Natural killer cell (primary cell): ENCODE data around the gene A1BG. TPM values are rescaled to one million over a fixed set of nuclear protein-coding genes. Genes with fewer than 3 reads are reported as not detected.

Source experiments
- ATAC-seq, 3 donors: fragments of 150-1000 bp in 2 of 3; fragments of 200-7000 bp in 1 of 3; cut with Tn5 transposase; 1 replicate in 1 of 3; 2 replicates in 2 of 3; pipeline ENCODE4 v1.10.0; 2021; ENCODE audit warnings: mild to moderate bottlenecking in 2 of 3, moderate library complexity in 2 of 3
- DNase-seq, 2 donors: peaks; one replicate each; pipeline versions ENCODE4 v3.0.0 to v3.0.0-alpha.2; 2013 to 2021; ENCODE audit warnings: mixed read lengths in 1 of 2
- H3K27ac ChIP-seq: one replicate; pipeline ENCODE4 v1.5.1; 2013; ENCODE audit warnings: mild to moderate bottlenecking, low read length
- H3K27me3 ChIP-seq: one replicate; pipeline ENCODE4 v1.6.1; 2013; ENCODE audit warnings: low read length; ENCODE audit not compliant: control insufficient read depth, insufficient read depth
- H3K36me3 ChIP-seq: one replicate; pipeline ENCODE4 v1.6.1; 2013; ENCODE audit warnings: low read length; ENCODE audit not compliant: control insufficient read depth, insufficient read depth
- H3K4me1 ChIP-seq: one replicate; pipeline ENCODE4 v1.6.1; 2013; ENCODE audit warnings: low read length; ENCODE audit not compliant: control insufficient read depth, insufficient read depth
- H3K4me3 ChIP-seq: one replicate; pipeline ENCODE4 v1.5.1; 2013; ENCODE audit warnings: low read length
- H3K9me3 ChIP-seq: one replicate; pipeline ENCODE4 v1.6.1; 2013; ENCODE audit warnings: low read length; ENCODE audit not compliant: control insufficient read depth, insufficient read depth
- H3K27ac Mint-ChIP-seq, 2 donors: one replicate each; pipeline ENCODE4 v1.8.0; 2022; ENCODE audit warnings: mild to moderate bottlenecking in 2 of 2, mixed read lengths in 2 of 2, moderate library complexity in 1 of 2
- H3K27me3 Mint-ChIP-seq, 2 donors: one replicate each; pipeline ENCODE4 v1.8.0; 2022; ENCODE audit warnings: low read depth in 2 of 2, mixed read lengths in 2 of 2
- H3K36me3 Mint-ChIP-seq: one replicate; pipeline ENCODE4 v1.8.0; 2022; ENCODE audit warnings: mixed read lengths
- H3K4me1 Mint-ChIP-seq, 2 donors: one replicate each; pipeline ENCODE4 v1.8.0; 2022; ENCODE audit warnings: mixed read lengths in 2 of 2
- H3K4me3 Mint-ChIP-seq: one replicate; pipeline ENCODE4 v1.8.0; 2022; ENCODE audit warnings: mild to moderate bottlenecking, moderate library complexity, mixed read lengths
- H3K9me3 Mint-ChIP-seq, 2 donors: one replicate each; pipeline ENCODE4 v1.8.0; 2022; ENCODE audit warnings: mixed read lengths in 2 of 2
- CTCF ChIP-seq: fragments of 200-600 bp; IDR thresholded peaks from one replicate; pipeline ENCODE4 v1.8.0; 2022; ENCODE audit warnings: antibody characterized with exemption
- WGBS: methylation state at CpG from one replicate; pipeline ENCODE4 v1.1.7; 2013; ENCODE audit warnings: missing lambda C conversion rate; ENCODE audit not compliant: insufficient coverage; 5-methylcytosine and 5-hydroxymethylcytosine counted together
- intact Hi-C: fragments of 100-400 bp; cut with micrococcal nuclease; formaldehyde crosslinking; loops from one replicate; pipeline ENCODE4 v1.14.2; 2022
- total RNA-seq, 4 donors: library from RNA; stranded (reverse); fragments of 120-200 nt in 1 of 4; gene quantifications; one replicate each; pipeline versions ENCODE4 v1.2.3 to v1.2.4, GENCODE V29; 2013 to 2022

A1BG gene
- total RNA-seq, 3 donors from 2014 or later (not counting 1 experiment from before 2014, with no cell fraction given): 2.0 to 10.6 (median 3.5) TPM

- 90% methylated on average over 6 of the region's 6 CpGs for WGBS
- peaks cover 0 to 8% of the 10 kb centered on the region in 2 donors for H3K27me3 Mint-ChIP-seq
- Histone ChIP-seq H3K9me3 (no peaks in the 10 kb centered on the region), H3K36me3 (no peaks in the 10 kb centered on the region), H3K4me1 (peaks cover 25% of the 10 kb centered on the region), H3K27ac (no peak overlapping the region), H3K4me3 (no peak overlapping the region), H3K27me3 (no peaks in the 10 kb centered on the region)
- H3K9me3 Mint-ChIP-seq: no peaks in the 10 kb centered on the region
- no peak overlapping the region for H3K27ac Mint-ChIP-seq
- intact Hi-C loops: no loop called here
- DNase-seq: no peak
- ATAC-seq: no peak
- no peak for TF ChIP-seq CTCF
- peaks cover 0 to 10% of the 10 kb centered on the region in 2 donors for H3K4me1 Mint-ChIP-seq
- H3K4me3 Mint-ChIP-seq: no peak overlapping the region
- no peaks in the 10 kb centered on the region for H3K36me3 Mint-ChIP-seq
Observed at GRCh38 chr19:58354478-58355030, 1.3 kb upstream of the A1BG start.

- Mint-ChIP-seq H3K4me3 (no peak overlapping the region), H3K9me3 (no peaks in the 10 kb centered on the region), H3K4me1 (peaks cover 0 to 14% of the 10 kb centered on the region in 2 donors), H3K27ac (no peak overlapping the region), H3K27me3 (peaks cover 0 to 12% of the 10 kb centered on the region in 2 donors), H3K36me3 (no peaks in the 10 kb centered on the region)
- Histone ChIP-seq H3K27ac (no peak overlapping the region), H3K27me3 (no peaks in the 10 kb centered on the region), H3K4me1 (peaks cover 25% of the 10 kb centered on the region), H3K36me3 (no peaks in the 10 kb centered on the region), H3K9me3 (no peaks in the 10 kb centered on the region), H3K4me3 (no peak overlapping the region)
- ATAC-seq (no peak), DNase-seq (no peak)
- intact Hi-C loops: no loop called here
- no peak for TF ChIP-seq CTCF
- WGBS: 96% methylated on average over 15 of the region's 15 CpGs
Observed at GRCh38 chr19:58353717-58354477, 605 bp upstream of the A1BG start.

- TF ChIP-seq CTCF: no peak
- Mint-ChIP-seq H3K27me3 (peaks cover 0 to 15% of the 10 kb centered on the region in 2 donors), H3K4me3 (no peak overlapping the region), H3K27ac (no peak overlapping the region), H3K36me3 (no peaks in the 10 kb centered on the region), H3K4me1 (peaks cover 0 to 11% of the 10 kb centered on the region in 2 donors), H3K9me3 (no peaks in the 10 kb centered on the region)
- 90% methylated on average over 20 of the region's 23 CpGs for WGBS
- Histone ChIP-seq H3K4me1 (peaks cover 28% of the 10 kb centered on the region), H3K9me3 (no peaks in the 10 kb centered on the region), H3K27me3 (no peaks in the 10 kb centered on the region), H3K27ac (no peak overlapping the region), H3K36me3 (no peaks in the 10 kb centered on the region), H3K4me3 (no peak overlapping the region)
- DNase-seq (no peak), ATAC-seq (no peak)
- intact Hi-C loops: no loop called here
Observed at GRCh38 chr19:58351990-58352755, 1.1 kb downstream of the A1BG start.
